K562 (cell line): ENCODE measurements around the gene SLC25A1. TPM values are rescaled to one million over a fixed set of nuclear protein-coding genes. Genes with fewer than 3 reads are reported as not detected.
A peak's percentile ranks its signal among the peaks of the same experiment; 100 is the strongest.

Experiments
- ARNT ChIP-seq, 2 experiments: fragments of 450-650 bp; IDR thresholded peaks; 2 replicates each; pipeline ENCODE4 v1.6.1; 2016; ENCODE audit warnings: mild to moderate bottlenecking in 1 of 2
- CHCHD3 ChIP-seq: fragments of 250-450 bp; sonication (Bioruptor Pico); IDR thresholded peaks from 2 replicates; pipeline ENCODE4 v2.1.2; 2022; ENCODE audit warnings: mild to moderate bottlenecking
- COPS2 ChIP-seq: fragments of 450-650 bp; conservative IDR thresholded peaks from 2 replicates; pipeline ENCODE4 v1.6.1; 2016; ENCODE audit warnings: mild to moderate bottlenecking, moderate library complexity
- CREB1 ChIP-seq, 2 experiments: sonication (generic) in 1 of 2; formaldehyde crosslinking in 1 of 2; IDR thresholded peaks; 2 replicates each; pipeline versions ENCODE4 v1.6.1 to v1.8.0; 2012 to 2022; ENCODE audit warnings: inconsistent platforms in 1 of 2, mild to moderate bottlenecking in 1 of 2, missing genetic modification reagents in 1 of 2, moderate library complexity in 1 of 2
- ELF1 ChIP-seq: fragments of 200-800 bp; sonication (Bioruptor generic); IDR thresholded peaks from 2 replicates; pipeline ENCODE4 v1.6.1; 2016; ENCODE audit warnings: missing genetic modification characterization, missing compliant biosample characterization
- EWSR1 ChIP-seq: fragments of 450-650 bp; IDR thresholded peaks from 2 replicates; pipeline ENCODE4 v1.6.1; 2018; ENCODE audit warnings: borderline replicate concordance, mild to moderate bottlenecking, low read depth, moderate library complexity; ENCODE audit not compliant: partially characterized antibody
- MCM7 ChIP-seq, 2 experiments: fragments of 450-650 bp; IDR thresholded peaks; 2 replicates each; pipeline ENCODE4 v1.6.1; 2016 to 2018
- MXI1 ChIP-seq: IDR thresholded peaks from 2 replicates; pipeline ENCODE4 v1.6.1; 2011; ENCODE audit warnings: low read depth, mild to moderate bottlenecking, improper control_type of control experiment, low read length
- NR3C1 ChIP-seq: sonication (generic); formaldehyde crosslinking; IDR thresholded peaks from 2 replicates; pipeline ENCODE4 v1.8.1; 2022; ENCODE audit warnings: missing genetic modification reagents
- RBM14 ChIP-seq: fragments of 200-400 bp; formaldehyde crosslinking; IDR thresholded peaks from 2 replicates; pipeline ENCODE4 v1.6.1; 2018; ENCODE audit warnings: low read depth, mild to moderate bottlenecking, low read length, moderate library complexity, borderline replicate concordance; ENCODE audit not compliant: insufficient read depth
- RBM17 ChIP-seq: fragments of 200-400 bp; formaldehyde crosslinking; IDR thresholded peaks from 2 replicates; pipeline ENCODE4 v1.6.1; 2017; ENCODE audit warnings: low read depth, mild to moderate bottlenecking, low read length, borderline replicate concordance
- SAFB2 ChIP-seq: fragments of 200-400 bp; formaldehyde crosslinking; IDR thresholded peaks from 2 replicates; pipeline ENCODE4 v1.6.1; 2018; ENCODE audit warnings: borderline replicate concordance, low read length, low read depth, moderate library complexity; ENCODE audit not compliant: severe bottlenecking
- TEAD4 ChIP-seq, 2 experiments: sonication (generic) in 1 of 2; formaldehyde crosslinking in 1 of 2; IDR thresholded peaks; 2 replicates each; pipeline versions ENCODE4 v1.6.1 to v1.8.0; 2012 to 2022; ENCODE audit warnings: borderline replicate concordance in 1 of 2, inconsistent platforms in 1 of 2, low read length in 1 of 2, mild to moderate bottlenecking in 1 of 2, missing genetic modification reagents in 1 of 2
- ZKSCAN8 ChIP-seq: fragments of 200-800 bp; sonication (Bioruptor generic); IDR thresholded peaks from 2 replicates; pipeline ENCODE4 v1.6.1; 2016; ENCODE audit warnings: missing genetic modification characterization, missing compliant biosample characterization
- ZNF140 ChIP-seq: fragments of 250-450 bp; sonication (Bioruptor Pico); IDR thresholded peaks from 2 replicates; pipeline ENCODE4 v1.8.0; 2021; ENCODE audit warnings: moderate library complexity, mild to moderate bottlenecking, inconsistent platforms
- polyA plus RNA-seq, 8 experiments: library from polyadenylated mRNA; depleted of rRNA in 4 of 8; stranded (reverse) in 5 of 8; unstranded in 3 of 8; fragments of >200 nt; fragmentation: Nextera tagmentation in 2 of 8; fragmentation: Illumina TruSeq in 1 of 8; extraction: Ambion mirVana in 2 of 8; extraction: Trizol in 1 of 8; gene quantifications; 2 replicates each; pipeline versions ENCODE4 v1.2.1 to v1.2.3, GENCODE V29; 2011 to 2014; ENCODE audit warnings: inconsistent platforms in 1 of 8, missing spikeins in 1 of 8
- total RNA-seq, 7 experiments: library from RNA; depleted of rRNA in 6 of 7; stranded (reverse); fragments of >200 nt in 6 of 7; fragmentation: Illumina TruSeq in 2 of 7; extraction: Trizol in 2 of 7; gene quantifications; 2 replicates each; pipeline versions ENCODE4 v1.2.1 to v1.2.3, GENCODE V29; 2011 to 2021; ENCODE audit warnings: low replicate concordance in 1 of 7
- TF ChIP-seq, protein P1 (sequence below): sonication (generic); formaldehyde crosslinking; IDR thresholded peaks from 2 replicates; pipeline ENCODE4 v1.8.1; 2022; ENCODE audit warnings: missing genetic modification reagents
- TF ChIP-seq, protein P2 (sequence below), 2 experiments: fragments of 450-650 bp in 1 of 2; sonication (generic) in 1 of 2; formaldehyde crosslinking; conservative IDR thresholded peaks; 2 replicates each; pipeline versions ENCODE4 v1.4.0 to v1.8.1; 2020 to 2022; ENCODE audit warnings: mild to moderate bottlenecking in 1 of 2, missing genetic modification reagents in 1 of 2
- TF ChIP-seq, protein P3 (sequence below): sonication (generic); formaldehyde crosslinking; IDR thresholded peaks from 2 replicates; pipeline ENCODE4 v1.8.0; 2022; ENCODE audit warnings: mild to moderate bottlenecking, missing genetic modification reagents
- TF ChIP-seq, protein P4 (sequence below): fragments of 250-450 bp; sonication (Bioruptor Pico); IDR thresholded peaks from 2 replicates; pipeline ENCODE4 v1.5.0; 2022; ENCODE audit warnings: mild to moderate bottlenecking

Gene SLC25A1
- total and polyA plus RNA-seq, 9 of the 15 experiments (the other 6 are each of a cell fraction or from before 2014, with no cell fraction given): 11.0 to 408 (median 110) TPM

DNA sequence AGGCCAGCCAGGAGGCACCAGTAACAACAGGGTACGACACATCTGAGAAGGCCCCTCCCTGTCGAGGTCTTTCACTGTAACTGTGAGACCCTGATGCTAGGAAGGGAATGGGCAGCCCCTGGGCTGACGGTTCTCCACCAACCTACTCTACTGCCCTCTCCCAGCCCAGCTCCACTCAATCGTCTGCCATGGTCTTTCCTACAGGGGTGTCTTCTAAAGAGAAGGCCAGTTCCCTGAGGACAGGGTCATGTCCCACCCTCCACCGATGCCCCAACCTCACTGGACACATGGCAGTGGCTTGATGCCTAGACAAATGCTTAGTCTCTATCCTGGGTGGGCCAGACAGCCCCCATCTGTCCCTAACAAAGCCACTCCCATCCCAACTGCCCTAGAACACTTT is 46.0 kb upstream of the SLC25A1 start (continued):
- TF ChIP-seq, protein P1, sequence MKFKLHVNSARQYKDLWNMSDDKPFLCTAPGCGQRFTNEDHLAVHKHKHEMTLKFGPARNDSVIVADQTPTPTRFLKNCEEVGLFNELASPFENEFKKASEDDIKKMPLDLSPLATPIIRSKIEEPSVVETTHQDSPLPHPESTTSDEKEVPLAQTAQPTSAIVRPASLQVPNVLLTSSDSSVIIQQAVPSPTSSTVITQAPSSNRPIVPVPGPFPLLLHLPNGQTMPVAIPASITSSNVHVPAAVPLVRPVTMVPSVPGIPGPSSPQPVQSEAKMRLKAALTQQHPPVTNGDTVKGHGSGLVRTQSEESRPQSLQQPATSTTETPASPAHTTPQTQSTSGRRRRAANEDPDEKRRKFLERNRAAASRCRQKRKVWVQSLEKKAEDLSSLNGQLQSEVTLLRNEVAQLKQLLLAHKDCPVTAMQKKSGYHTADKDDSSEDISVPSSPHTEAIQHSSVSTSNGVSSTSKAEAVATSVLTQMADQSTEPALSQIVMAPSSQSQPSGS: no peak
- TF ChIP-seq, protein P2, sequence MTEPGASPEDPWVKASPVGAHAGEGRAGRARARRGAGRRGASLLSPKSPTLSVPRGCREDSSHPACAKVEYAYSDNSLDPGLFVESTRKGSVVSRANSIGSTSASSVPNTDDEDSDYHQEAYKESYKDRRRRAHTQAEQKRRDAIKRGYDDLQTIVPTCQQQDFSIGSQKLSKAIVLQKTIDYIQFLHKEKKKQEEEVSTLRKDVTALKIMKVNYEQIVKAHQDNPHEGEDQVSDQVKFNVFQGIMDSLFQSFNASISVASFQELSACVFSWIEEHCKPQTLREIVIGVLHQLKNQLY (CRISPR knock-in tag; conservative IDR thresholded peaks at IDR 0.05): no peak; a peak in 1 of 4 replicates
- TF ChIP-seq EWSR1 (no peak), ZNF140 (CRISPR knock-in tag) (no peak), ZKSCAN8 (CRISPR knock-in tag) (no peak), RBM14 (no peak), MCM7 (IDR thresholded peaks at IDR 0.05) (no peak), RBM17 (no peak), SAFB2 (no peak), CHCHD3 (CRISPR knock-in tag) (no peak), COPS2 (no peak), ARNT (IDR thresholded peaks at IDR 0.05) (no peak), CREB1 (IDR thresholded peaks at IDR 0.05) (no peak), CREB1 (CRISPR knock-in tag; IDR thresholded peaks at IDR 0.05) (no peak), ELF1 (tag) (no peak), NR3C1 (no peak), TEAD4 (IDR thresholded peaks at IDR 0.05; ENCODE audit: low read length) (no peak), TEAD4 (CRISPR knock-in tag; IDR thresholded peaks at IDR 0.05; ENCODE audit: borderline replicate concordance) (0 out of 2 replicates have a peak, but pooled peaks have one; percentile 42), MXI1 (no peak)
- TF ChIP-seq, protein P3, sequence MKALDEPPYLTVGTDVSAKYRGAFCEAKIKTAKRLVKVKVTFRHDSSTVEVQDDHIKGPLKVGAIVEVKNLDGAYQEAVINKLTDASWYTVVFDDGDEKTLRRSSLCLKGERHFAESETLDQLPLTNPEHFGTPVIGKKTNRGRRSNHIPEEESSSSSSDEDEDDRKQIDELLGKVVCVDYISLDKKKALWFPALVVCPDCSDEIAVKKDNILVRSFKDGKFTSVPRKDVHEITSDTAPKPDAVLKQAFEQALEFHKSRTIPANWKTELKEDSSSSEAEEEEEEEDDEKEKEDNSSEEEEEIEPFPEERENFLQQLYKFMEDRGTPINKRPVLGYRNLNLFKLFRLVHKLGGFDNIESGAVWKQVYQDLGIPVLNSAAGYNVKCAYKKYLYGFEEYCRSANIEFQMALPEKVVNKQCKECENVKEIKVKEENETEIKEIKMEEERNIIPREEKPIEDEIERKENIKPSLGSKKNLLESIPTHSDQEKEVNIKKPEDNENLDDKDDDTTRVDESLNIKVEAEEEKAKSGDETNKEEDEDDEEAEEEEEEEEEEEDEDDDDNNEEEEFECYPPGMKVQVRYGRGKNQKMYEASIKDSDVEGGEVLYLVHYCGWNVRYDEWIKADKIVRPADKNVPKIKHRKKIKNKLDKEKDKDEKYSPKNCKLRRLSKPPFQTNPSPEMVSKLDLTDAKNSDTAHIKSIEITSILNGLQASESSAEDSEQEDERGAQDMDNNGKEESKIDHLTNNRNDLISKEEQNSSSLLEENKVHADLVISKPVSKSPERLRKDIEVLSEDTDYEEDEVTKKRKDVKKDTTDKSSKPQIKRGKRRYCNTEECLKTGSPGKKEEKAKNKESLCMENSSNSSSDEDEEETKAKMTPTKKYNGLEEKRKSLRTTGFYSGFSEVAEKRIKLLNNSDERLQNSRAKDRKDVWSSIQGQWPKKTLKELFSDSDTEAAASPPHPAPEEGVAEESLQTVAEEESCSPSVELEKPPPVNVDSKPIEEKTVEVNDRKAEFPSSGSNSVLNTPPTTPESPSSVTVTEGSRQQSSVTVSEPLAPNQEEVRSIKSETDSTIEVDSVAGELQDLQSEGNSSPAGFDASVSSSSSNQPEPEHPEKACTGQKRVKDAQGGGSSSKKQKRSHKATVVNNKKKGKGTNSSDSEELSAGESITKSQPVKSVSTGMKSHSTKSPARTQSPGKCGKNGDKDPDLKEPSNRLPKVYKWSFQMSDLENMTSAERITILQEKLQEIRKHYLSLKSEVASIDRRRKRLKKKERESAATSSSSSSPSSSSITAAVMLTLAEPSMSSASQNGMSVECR (CRISPR knock-in tag): peak; percentile 40; the same call in 1 of the 2 replicates
- TF ChIP-seq, protein P4, sequence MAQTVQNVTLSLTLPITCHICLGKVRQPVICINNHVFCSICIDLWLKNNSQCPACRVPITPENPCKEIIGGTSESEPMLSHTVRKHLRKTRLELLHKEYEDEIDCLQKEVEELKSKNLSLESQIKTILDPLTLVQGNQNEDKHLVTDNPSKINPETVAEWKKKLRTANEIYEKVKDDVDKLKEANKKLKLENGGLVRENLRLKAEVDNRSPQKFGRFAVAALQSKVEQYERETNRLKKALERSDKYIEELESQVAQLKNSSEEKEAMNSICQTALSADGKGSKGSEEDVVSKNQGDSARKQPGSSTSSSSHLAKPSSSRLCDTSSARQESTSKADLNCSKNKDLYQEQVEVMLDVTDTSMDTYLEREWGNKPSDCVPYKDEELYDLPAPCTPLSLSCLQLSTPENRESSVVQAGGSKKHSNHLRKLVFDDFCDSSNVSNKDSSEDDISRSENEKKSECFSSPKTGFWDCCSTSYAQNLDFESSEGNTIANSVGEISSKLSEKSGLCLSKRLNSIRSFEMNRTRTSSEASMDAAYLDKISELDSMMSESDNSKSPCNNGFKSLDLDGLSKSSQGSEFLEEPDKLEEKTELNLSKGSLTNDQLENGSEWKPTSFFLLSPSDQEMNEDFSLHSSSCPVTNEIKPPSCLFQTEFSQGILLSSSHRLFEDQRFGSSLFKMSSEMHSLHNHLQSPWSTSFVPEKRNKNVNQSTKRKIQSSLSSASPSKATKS (CRISPR knock-in tag): no peak
